ENCODE results near the gene PROSER3.

Gene PROSER3

DNA sequence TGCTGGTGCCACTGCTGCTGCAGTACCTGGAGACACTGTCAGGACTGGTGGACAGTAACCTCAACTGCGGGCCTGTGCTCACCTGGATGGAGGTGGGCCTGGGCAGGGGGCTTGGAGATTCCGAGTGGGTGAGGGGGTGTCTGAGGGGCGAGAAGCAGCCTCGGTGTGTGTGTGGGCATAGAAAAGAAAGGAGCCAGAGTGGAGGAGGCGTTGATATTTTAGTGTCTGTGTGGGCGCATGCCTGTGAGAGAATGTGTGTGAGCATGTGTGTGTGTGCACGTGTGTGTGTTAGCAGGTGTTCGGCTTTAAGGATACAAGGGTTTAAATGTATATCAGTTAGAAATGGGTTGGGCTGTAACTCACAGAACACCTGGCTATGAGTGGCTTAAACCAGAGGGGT is 21.1 kb downstream of the PROSER3 start:
- no peak for DNase-seq

DNA sequence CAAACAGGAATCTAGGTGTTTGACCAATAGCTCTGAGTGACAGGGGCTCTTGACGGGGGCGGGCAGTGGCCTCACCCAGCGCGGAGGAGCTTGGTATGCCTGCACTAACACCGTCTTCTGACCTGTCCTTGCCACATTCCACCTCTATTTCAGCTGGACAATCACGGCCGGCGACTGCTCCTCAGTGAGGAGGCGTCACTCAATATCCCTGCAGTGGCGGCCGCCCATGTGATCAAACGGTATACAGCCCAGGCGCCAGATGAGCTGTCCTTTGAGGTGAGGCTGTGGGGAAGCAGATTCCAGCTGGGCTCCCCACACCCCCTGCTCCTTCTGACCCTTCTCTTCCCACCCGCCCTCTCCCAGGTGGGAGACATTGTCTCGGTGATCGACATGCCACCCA is 22.1 kb downstream of the PROSER3 start:
- no peak for DNase-seq

DNA sequence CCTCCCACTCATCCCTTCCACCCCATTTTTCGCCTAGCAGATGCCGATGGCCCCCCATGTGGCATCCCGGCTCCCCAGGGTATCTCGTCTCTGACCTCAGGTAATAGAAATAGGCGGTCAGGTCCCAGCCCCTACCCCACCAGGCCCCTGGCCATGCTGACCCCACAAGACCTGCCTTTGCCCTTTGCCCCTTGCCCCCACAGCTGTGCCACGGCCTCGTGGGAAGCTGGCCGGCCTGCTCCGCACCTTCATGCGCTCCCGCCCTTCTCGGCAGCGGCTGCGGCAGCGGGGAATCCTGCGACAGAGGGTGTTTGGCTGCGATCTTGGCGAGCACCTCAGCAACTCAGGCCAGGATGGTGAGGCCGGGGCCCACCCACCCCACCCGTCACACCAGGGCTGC is 22.7 kb downstream of the PROSER3 start:
- DNase-seq = no peak

DNA sequence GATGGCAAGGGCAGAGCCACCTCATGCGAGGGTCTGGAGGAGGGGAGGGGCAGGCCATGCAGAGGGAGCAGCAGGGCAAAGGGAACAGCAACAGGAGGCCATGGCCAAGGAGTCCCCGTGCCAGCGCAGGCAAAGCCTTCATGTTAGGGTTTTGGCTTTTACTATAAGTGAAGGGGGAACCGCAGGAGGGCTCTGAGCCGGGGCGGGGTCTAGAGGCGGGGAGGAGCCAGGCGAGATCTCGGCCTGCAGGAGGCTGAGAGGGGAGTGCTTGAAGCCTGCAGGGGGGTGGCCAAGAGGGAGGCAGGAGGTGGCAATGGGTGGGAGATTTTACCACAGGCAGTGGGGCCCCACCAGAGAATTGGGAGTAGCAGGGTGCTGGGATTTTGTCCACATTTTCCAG is 23.7 kb downstream of the PROSER3 start:
- DNase-seq = no peak

DNA sequence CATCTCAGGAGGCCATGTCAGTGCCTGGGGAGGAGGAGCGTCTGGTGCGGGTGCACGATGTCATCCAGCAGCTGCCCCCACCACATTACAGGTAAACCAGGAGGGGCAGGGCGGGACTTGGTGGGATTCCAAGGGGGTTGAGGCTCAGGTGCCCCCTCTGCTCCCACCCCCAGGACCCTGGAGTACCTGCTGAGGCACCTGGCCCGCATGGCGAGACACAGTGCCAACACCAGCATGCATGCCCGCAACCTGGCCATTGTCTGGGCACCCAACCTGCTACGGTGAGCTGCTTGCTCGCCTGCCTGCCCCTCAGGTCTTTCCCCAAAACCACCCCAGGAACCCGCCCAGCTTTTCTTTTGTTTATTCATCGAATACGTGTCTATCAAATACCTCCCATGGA is 24.6 kb downstream of the PROSER3 start:
- no peak for DNase-seq

DNA sequence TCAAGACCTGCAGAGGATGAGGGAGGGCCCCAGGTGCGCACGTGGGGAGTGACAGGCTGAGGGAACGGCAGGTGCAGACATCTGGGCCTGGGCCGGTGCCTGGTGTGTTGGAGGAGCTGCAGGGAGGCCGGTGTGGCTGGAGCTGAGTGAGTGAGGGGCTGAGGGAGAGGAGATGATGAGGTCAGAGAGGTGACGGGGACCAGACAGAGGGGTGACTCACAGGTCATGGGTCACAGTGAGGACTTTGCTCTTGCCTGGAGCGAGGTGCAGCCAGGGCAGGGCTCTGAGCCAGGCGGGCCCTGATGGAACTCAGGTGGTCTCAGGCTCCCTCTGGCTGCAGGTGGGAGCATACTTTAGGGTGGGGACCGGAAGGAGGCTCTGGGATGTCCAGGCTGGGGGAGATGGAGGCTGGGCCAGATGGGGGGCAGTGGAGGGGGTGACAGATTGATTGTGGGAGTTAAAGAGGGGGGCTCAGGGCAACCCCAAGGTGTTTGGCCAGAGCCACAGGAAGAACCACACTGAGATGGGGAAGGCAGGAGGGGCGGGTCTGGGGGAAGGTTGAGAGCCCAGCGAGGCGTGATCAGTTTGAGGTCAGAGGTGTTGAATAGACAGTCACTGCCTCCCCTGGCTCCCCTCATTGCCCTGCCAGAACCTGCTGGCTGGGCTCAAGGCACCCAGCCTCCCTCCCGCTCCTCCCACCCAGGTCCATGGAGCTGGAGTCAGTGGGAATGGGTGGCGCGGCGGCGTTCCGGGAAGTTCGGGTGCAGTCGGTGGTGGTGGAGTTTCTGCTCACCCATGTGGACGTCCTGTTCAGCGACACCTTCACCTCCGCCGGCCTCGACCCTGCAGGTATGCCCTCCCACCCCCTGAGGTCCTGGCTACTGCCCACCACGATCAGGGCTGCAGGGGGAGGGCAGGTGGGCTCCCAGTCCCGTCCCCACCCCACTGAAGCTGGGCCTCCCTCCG is 25.8 kb downstream of the PROSER3 start:
- no peak for DNase-seq

DNA sequence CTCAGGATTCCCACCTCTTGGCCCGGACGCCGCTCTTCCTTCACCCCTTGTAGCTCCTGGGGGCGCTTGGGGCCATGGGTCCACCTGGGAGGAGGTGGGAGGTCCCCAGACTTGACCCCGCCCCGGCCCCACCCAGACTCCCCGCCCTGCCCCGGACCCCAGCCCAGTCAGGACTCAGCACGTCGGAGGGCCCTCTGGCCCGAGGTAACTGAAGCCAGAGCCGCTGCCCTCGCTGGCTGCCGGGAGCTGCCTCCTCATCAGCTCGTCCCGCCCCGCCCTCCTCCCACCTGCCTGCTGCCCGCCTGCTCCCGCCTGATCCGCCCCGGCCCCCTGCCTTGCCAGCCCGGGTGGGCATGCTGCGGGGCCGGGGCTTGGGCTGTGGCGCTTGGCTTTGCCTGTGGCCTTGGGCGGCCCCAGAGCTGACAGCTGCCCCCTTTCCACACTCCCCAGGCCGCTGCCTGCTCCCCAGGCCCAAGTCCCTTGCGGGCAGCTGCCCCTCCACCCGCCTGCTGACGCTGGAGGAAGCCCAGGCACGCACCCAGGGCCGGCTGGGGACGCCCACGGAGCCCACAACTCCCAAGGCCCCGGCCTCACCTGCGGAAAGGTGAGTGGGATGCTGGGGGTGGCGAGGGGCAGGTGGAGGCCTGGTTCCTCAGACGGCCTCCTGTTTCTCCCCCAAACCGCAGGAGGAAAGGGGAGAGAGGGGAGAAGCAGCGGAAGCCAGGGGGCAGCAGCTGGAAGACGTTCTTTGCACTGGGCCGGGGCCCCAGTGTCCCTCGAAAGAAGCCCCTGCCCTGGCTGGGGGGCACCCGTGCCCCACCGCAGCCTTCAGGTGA is 26.7 kb downstream of the PROSER3 start:
- DNase-seq = no peak

DNA sequence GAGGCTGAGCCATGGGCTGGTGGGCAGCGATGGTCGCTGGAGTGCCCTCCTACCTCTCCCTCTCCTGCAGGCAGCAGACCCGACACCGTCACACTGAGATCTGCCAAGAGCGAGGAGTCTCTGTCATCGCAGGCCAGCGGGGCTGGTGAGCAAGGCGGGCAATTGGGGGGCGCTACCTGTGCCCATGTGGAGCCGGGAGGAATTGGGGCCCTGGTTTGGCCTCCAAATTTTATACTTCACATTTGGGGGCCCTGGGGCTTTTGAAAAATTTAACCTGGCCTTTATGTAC is 27.3 kb downstream of the PROSER3 start:
- DNase-seq = no peak

DNA sequence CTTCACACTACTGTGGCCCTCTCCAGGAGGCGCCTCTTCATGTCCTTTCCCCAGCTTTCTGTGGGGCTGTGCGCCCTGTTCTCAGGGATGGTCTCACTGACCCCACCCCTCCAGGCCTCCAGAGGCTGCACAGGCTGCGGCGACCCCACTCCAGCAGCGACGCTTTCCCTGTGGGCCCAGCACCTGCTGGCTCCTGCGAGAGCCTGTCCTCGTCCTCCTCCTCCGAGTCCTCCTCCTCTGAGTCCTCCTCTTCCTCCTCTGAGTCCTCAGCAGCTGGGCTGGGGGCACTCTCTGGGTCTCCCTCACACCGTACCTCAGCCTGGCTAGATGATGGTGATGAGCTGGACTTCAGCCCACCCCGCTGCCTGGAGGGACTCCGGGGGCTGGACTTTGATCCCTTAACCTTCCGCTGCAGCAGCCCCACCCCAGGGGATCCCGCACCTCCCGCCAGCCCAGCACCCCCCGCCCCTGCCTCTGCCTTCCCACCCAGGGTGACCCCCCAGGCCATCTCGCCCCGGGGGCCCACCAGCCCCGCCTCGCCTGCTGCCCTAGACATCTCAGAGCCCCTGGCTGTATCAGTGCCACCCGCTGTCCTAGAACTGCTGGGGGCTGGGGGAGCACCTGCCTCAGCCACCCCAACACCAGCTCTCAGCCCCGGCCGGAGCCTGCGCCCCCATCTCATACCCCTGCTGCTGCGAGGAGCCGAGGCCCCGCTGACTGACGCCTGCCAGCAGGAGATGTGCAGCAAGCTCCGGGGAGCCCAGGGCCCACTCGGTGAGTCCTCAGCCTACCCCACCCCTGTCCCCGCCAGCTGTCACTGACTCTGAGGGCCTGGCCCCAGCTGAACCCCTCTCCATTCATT is 28.6 kb downstream of the PROSER3 start:
- no peak for DNase-seq

DNA sequence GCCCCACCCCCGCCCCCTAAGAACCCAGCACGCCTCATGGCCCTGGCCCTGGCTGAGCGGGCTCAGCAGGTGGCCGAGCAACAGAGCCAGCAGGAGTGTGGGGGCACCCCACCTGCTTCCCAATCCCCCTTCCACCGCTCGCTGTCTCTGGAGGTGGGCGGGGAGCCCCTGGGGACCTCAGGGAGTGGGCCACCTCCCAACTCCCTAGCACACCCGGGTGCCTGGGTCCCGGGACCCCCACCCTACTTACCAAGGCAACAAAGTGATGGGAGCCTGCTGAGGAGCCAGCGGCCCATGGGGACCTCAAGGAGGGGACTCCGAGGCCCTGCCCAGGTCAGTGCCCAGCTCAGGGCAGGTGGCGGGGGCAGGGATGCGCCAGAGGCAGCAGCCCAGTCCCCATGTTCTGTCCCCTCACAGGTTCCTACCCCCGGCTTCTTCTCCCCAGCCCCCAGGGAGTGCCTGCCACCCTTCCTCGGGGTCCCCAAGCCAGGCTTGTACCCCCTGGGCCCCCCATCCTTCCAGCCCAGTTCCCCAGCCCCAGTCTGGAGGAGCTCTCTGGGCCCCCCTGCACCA is 29.3 kb downstream of the PROSER3 start:
- no peak for DNase-seq

DNA sequence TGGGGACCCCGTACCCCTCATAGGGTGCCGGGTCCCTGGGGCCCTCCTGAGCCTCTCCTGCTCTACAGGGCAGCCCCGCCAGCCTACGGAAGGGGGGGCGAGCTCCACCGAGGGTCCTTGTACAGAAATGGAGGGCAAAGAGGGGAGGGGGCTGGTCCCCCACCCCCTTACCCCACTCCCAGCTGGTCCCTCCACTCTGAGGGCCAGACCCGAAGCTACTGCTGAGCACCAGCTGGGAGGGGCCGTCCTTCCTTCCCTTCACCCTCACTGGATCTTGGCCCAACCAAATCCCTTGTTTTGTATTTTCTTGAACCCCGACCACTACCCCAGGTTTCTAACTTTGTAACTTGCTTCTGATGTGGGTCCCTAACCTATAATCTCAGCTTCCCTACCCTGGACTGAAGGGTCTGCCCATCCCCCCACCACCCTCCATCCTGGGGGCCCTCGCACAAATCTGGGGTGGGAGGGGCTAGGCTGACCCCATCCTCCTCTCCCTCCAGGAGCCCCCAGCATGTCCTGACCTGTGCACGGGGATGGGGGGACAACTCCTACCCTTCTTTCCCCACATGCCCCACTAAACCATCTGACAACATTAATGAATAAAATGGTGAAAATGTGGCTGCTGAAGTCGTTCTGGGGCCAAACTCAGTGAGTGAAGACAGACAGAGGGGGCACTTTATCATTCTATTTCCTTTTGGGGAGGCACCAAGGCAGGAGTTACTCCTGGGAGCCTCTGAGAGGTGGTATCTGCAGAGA is 30.4 kb downstream of the PROSER3 start:
- no peak for DNase-seq

DNA sequence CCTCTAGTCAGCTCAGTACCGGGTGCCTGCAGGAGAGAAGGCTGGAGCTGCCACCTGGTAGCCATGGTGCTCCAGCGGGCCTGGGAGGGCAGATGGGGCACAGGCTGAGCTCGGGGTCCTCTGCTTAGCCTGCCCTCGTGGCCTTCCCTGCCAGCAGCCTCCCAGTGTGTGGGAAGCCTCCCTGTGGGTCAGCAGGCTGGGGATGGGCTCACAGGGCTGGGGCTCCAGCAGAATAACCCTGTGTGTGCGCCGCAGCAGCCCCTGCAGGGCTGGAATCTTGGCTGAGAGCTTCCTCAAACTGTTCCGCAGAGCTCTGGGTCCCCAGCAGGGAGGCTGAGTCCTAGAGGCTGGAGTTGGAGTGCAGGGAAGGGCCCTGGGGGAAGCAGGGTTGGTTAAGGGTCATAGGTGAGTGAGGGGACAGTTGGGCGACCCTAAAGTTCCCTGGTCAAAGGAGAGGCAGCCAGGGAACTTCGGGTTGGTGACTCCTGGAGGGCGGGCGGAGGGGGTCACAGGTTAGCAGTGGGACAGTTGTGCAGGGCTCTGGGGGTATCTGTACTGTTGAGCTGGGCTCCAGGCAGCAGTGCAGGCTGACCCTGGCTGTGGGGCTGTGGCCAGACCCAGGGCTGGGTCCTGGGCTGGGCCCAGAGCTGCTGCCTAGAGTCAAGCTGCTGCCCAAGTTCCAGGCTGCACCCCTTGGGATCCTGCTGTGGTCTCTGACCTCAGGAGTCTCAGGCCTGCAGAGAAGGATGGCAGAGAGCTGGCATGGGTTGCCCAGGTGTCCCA is 31.4 kb downstream of the PROSER3 start:
- no peak for DNase-seq

DNA sequence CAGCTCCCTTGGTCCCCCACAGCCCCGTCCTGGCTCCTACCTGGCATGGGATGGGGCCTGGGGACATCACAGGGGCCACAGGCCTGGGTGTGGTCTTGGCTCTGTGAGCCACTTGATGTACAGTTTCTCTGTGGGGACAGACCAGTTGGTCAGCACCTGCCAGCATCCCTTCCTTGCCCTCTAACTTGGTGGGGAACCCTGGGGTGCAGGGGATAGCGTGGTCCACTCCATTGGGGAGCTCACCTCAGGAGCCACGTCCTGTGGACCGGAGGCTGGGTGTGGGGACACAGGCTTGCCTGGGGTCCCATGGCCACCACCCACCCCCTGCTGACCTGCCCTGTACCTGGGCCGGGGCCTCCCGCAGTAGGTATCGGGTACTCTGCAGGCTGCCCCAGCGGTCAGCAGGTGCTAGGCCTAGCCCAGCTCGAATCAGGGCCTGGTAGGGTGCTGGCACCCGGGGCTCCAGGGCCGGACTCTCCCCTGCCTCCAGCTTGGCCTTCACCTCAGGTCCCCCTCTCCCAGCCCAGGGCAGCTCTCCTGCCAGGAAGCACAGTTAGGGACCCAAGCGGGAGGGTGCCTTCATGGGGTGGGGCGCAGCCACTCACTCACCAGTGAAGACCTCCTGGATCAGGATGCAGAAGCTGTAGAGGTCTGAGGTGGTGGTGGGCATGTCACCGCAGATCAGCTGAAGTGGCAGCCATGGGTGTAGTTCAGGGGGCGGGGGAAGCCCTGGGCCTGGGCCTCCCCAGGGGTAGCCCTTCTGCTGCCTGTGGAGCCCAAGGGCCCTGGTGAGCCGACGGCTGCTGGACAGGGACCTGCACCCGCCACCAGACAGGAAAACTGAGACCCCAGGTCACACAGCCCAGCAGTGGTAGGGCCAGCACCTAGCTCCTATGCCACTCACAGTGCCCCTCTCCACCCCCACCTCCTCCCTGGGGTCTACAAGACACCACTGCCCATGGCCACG is 32.3 kb downstream of the PROSER3 start:
- no peak for DNase-seq

DNA sequence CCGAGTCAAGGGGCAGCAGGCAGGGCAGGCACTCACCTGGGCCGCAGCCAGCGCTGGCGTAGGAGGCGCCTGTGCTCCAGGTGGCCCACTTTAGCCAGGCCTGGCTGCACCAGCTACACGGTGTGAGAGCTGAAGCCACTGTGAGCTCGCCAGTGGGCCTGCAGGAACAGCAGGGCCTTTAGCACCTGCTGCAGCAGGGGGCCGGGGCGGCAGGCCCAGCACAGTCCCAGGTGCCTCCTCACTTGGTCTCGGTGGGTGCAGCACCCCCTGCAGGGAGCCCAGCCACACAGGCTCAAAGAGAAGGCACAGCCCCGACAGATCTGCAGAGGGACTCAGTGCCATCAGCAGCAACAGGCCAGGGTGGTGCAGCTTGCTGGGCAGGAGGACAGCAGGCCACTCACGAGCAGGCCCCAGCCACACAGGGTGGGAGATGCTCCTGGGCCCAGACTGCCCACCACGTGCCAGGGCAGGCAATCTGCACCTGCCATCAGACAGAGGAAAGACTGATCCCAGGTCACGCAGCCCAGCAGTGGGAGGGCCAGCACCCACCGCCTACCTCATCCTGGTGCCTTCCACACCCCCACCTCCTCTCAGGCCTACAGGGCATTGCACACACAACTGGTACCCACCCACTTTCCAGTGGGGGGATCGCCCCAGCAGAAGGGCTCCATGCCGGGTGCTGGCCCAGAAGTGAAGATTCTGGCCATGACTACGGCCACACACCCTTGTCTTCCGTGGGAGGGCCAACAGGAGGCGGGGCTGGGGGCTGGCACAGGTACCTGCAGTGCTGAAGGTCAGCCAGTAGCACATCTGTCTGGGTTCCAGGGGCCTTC is 33.2 kb downstream of the PROSER3 start:
- peak; percentile 26 for DNase-seq

DNA sequence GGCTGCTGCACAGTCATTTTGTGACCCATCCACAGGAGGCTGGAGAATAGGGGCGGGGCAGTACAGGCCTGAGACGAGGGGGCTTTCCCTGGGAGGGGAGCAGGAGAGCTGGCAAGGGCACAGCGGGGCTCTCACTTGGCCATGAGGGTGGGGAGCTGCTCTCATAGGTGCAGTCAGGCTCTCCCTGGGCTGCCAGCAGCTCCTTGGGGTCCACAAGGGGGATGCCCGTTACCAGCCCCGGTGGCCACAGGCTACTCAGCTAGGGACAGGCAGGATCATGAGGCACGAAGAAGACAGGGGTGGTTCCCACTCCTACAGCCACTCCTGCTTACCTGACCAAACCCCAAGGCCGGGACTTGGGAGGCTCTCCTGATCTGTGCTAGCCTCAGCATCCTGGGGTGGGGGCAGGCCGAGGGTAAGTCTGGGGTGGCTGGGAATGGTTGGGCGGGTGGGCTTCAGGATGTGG is 33.9 kb downstream of the PROSER3 start:
- no peak for DNase-seq

DNA sequence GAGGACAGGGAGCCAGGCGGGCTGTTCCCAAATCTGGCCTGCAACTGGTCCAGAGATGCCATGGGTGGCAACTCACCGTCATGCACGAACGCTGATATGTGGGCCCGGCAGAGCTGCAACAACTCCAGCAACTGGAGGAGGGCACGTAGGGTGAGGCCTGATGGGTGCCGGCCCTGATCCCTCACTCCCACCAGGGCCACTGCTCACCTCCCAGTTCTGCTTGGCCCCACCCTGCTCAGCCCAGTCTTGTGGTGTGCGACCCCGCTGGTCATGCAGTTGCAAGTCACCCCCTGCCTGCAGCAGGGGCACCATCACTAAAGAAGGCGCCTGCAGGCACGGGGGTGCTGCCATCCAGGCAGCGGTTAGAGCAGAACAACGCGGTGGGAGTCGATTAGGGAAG is 34.3 kb downstream of the PROSER3 start:
- no peak for DNase-seq

DNA sequence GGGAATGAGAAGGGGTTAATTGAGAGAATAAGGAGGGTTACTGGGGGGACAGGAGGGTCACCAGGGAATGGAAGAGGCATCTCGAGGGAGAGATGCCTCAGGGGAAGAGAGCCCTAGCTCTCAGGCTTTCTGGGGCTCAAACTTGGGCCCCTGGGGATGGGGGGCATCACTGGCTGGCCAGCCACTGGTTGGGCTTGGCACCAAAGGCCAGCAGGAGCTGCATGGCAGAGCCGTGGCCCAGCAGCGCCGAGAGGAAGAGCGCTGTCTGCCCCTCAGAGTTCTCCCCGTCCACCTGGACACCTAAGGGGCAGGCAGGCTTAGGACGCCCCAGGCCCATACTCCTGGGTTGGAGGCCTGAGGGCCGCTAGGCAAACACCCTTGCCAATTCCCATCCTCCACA is 34.9 kb downstream of the PROSER3 start:
- no peak for DNase-seq

DNA sequence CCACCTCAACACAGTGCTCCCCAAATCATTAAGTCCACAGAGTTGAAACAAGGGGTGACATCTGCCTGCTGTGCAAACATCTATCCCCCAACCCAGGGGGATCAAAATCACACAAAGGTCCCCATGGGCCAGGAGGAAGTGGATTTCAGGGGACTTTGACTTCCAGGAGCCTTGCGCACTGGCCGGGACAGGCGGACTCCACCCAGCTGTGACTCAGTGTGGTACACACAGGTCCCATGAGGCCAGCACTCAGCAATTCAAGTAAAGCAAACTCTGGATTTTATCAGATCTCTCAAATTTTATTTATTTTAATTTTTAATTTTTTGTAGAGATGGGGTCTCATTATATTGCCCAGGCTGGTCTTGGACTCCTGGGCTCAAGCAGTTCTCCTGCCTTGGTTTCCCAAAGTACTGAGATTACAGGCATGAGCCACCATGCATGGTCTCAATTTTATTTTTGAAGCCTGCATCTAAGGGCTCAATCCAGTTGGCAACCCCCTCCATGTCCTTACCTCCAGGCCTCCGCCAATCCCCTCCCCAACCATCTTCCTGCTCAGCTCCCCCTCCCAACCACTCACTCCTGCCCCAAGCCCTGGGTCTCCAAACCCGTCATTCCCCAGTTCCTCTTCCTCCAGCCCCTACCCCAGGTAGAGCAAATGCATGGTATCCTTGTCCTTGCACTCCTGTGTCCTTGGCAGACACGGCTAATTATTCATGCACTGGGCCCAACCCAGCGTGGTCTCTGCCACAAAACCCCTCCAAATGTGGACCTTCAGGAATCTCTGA is 35.6 kb downstream of the PROSER3 start:
- no peak for DNase-seq

Measured in NCI-H2107 (cell line).